Activated naive CD8-positive, alpha-beta T cell treated with anti-CD3 and anti-CD28 coated beads, Interleukin-2, amount 50 U/mL, for 16 hours (primary cell): ENCODE measurements around the gene RB1.
"Not testable (repeated sequence)": the region's sequence is repeated elsewhere in the genome, so short reads cannot be mapped to it uniquely, and the experiment has no call there.

Experiments used
- DNase-seq: peaks from one replicate; pipeline ENCODE4 v3.0.0-alpha.2; 2020; ENCODE audit warnings: low read depth, low spot score

Gene RB1

GRCh38 chr13:48410199-48410598, 106.6 kb downstream of the RB1 start:
- no peak for DNase-seq

- no peak for DNase-seq
Observed at GRCh38 chr13:48411147-48411794, 107.7 kb downstream of the RB1 start.

- no peak for DNase-seq
Observed at GRCh38 chr13:48411841-48412531, 108.4 kb downstream of the RB1 start.

DNA sequence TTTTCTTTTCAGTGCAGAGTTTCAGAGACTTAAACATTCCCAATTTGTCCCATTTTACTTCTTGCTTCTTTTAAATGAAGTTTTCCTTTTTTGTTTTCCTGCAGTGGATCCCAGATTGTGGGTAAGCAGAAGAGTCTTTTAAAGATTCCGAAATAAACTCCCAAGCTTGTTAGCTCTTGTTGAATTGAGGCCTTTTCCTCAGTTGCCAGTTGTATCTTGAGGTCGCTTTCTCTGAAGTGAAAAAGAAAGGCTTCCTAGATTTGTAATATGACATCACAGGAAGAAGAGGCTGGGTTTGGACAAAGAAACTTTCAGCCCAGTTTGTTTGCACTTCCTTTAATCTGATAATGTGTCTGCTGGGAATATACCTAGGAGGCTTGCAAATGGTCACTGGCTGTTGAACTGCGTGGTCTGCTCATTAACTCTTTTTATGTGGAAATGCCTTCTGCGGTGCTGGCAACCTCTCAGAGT, 109.4 kb downstream of the RB1 start, which contains the start of gene LPAR6:
LPAR6 (minus strand) TSS at position 233 of the 471 bp plus-strand sequence. CDS start 690 bp downstream, outside the sequence.
- no peak for DNase-seq

GRCh38 chr13:48414501-48414900, 111.0 kb downstream of the RB1 start:
- no peak for DNase-seq

- no peak for DNase-seq
Observed at GRCh38 chr13:48415516-48415915, 112.0 kb downstream of the RB1 start.

DNA sequence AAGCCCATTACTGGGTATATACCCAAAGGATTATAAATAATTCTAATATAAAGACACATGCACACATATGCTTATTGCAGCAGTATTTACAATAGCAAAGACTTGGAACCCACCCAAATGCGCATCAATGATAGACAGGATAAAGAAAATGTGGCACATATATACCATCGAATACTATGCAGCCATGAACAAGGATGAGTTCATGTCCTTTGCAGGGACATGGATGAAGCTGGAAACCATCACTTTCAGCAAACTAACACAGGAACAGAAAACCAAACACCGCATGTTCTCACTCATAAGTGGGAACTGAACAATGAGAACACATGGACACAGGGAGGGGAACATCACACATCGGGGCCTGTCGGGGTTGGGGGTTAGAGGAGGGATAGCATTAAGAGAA, 118.5 kb downstream of the RB1 start:
- not testable (repeated sequence) for DNase-seq

DNA sequence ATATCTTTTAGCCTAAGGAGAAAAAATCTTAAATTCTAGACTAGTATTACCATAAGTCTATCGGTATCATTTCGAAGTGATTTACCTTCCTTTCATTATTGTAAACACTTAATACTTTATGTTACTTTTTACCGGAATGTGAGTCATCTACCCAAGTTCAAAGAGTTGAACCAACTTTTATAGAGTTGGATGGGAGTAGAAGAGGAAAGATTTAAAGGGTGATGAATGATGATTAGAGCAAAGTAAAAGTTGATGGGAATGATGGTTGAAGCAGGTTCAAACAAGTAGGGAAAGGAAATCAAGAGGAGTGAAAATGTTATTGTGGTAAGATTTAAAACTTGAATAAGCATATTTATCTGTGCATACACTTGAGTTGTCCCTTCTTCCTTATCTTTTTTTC, 120.7 kb downstream of the RB1 start:
- no peak for DNase-seq

DNA sequence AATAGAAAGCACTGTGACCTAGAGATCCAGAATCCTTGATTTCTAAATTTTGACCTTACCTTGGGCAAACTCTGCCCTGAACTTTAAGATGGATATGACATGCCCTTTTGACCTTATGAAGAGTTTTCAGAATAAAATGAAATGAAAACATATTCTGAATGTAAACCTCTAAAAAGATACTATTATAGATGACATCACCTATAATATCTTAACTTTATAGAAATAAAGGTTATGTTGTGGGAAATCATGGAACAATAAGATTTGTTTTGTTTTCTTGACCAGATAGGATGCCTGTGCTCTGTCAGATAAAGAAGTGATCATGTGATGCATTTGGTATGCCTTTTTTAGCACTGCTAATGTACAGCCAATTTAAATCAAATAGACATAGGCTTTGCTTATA, 122.5 kb downstream of the RB1 start:
- no peak for DNase-seq

- DNase-seq: not testable (repeated sequence)
Observed at GRCh38 chr13:48426755-48427298, 123.3 kb downstream of the RB1 start.

DNA sequence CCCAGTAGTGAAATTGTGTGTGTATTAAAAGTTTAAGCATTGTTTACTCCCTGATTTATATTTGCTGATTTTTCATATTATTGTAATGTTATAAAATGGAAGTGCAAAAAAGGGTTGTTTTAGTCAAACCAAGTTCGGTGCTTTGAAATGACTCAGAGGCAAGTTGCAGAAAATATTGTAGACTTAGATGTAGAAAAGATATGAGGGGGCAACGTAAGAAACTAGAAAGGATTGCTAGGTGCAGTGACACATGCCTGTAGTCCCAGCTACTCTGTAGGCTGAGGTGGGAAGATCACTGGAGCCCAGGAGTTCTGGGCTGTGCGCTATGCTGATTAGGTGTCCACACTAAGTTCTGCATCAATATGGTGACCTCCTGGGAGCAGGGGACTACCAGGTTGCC, 125.5 kb downstream of the RB1 start:
- DNase-seq: no peak

- DNase-seq: no peak
Observed at GRCh38 chr13:48429886-48430285, 126.3 kb downstream of the RB1 start.

GRCh38 chr13:48431431-48431830, 127.9 kb downstream of the RB1 start:
- DNase-seq: no peak

GRCh38 chr13:48431987-48432615, 128.6 kb downstream of the RB1 start:
- DNase-seq: no peak

DNA sequence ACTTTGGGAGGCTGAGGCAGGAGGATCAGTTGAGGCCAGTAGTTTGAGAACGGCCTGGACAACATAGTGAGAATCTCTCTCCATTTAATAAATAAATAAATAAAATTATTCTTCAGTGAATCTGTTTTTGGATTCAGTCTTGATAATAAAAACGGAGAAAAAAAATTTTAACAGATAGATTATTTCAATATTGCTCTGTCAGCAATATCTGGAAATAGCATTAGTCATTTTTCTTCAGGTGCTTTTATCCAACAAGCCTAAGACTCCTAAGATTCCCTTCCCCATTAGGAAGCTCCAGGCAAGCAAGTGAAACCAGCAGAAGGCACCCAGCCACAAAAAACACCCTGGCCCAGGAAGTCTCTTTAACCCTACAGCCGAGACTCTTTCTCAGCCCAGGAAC, 130.6 kb downstream of the RB1 start:
- DNase-seq: no peak

- no peak for DNase-seq
Observed at GRCh38 chr13:48436661-48437288, 133.2 kb downstream of the RB1 start.

GRCh38 chr13:48437371-48437770, 133.8 kb downstream of the RB1 start:
- no peak for DNase-seq

DNA sequence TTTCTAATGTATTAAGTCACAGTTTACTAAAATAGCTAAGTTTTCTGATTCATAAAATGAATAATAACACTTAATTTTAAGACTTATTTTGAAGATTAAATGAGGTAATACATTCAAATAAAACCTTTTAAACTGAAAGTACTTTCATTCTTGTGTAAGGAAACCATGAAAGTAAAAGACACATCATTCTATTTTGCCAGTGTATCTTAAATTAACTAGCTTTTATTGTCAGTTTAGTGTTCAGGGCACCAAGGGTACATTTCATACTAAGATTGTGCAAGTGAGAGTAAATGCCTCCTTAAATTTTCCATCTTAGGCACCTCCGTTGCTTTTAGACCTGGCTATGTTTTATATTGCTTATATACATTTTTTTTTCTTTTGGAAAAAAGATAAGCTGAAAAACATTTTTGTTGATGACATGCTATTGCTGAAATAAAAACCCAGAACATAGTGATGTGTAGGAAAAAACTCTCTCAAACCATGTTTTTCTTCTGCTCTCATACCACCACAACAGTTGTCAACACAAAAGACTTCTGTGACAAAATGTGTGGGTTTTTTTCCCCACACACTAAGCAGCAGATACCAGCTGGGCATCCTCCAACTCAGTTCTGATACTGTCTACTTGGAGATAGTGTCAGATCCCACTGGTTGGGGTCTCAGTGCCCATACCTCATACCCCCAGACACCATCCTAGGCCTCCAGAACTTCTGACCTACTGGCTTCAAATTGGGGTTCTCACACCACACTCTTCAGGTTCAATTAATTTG, 140.1 kb downstream of the RB1 start:
- DNase-seq: no peak

- DNase-seq: no peak
Observed at GRCh38 chr13:48446464-48446863, 142.9 kb downstream of the RB1 start.

DNA sequence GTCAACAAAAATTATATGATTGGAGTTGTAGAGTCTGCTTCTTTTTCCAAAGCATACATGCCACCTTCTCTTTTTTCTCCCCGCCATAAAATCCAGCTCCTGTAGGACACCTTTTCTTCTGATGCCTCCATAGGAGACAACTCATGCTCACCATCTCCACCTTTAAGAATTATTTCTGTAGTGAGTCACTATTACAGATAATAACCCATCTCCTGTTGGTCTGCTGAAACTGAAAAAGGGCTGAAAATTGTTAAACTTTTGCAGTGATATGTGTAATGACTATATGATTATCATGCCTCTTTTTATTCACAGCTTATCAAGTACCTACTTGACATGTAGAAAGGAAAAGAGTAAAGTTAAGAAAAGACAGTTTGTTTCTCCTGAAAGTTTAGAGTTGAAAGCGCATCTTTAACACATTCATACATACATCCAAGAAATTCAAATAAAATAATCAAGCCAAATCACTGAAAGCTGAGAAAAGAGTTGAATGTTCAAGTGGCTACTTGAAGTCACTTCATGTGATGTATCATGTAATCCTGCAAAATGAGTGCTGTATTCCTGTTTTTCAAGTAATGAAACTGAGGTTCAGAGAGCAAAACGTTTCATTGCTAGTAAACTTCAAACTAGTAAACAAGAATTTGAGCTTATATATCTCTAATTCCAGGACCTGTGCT, 144.9 kb downstream of the RB1 start:
- no peak for DNase-seq
